OCI-LY7 (cell line): Measurements from ENCODE around the gene FAM234B. TPM values are rescaled to one million over a fixed set of nuclear protein-coding genes. Genes with fewer than 3 reads are reported as not detected.

Source experiments
- BruUV-seq: library from RNA; stranded (reverse); fragments of 400-500 nt; replicated peaks from 2 replicates; lab custom pipeline; 2021; lab: Mats Ljungman, UMichigan
- CTCF ChIA-PET: fragments of 300-600 bp; sonication (Branson Sonifier 250); formaldehyde crosslinking; loops from one replicate; lab custom pipeline; 2022; ENCODE audit warnings: antibody characterized with exemption; ENCODE audit not compliant: unreplicated experiment; lab: Charles Lee
- POLR2A ChIA-PET: fragments of 300-600 bp; sonication (Branson Sonifier 250); formaldehyde crosslinking; loops from one replicate; lab custom pipeline; 2022; ENCODE audit warnings: antibody characterized with exemption; lab: Charles Lee
- DNase-seq: peaks from one replicate; pipeline ENCODE4 v3.0.0-alpha.2; 2015; ENCODE audit warnings: low spot score
- H2AFZ ChIP-seq: fragments of 200-600 bp; sonication (generic), shearing (Covaris generic); 2 replicates; pipeline ENCODE4 v1.6.1; 2014; ENCODE audit warnings: mild to moderate bottlenecking, antibody characterized with exemption, low read length, moderate library complexity
- H3K27ac ChIP-seq: fragments of 200-600 bp; sonication (generic); 2 replicates; pipeline ENCODE4 v1.5.1; 2014; ENCODE audit warnings: mixed run types, low read depth, mild to moderate bottlenecking, moderate library complexity, low read length, inconsistent platforms; ENCODE audit not compliant: poor library complexity, severe bottlenecking
- H3K36me3 ChIP-seq: fragments of 200-600 bp; sonication (generic); 2 replicates; pipeline ENCODE4 v1.6.1; 2014; ENCODE audit warnings: mild to moderate bottlenecking, antibody characterized with exemption, low read length, moderate library complexity, mixed read lengths; ENCODE audit not compliant: insufficient read depth
- H3K4me1 ChIP-seq: fragments of 200-600 bp; sonication (generic); 2 replicates; pipeline ENCODE4 v1.5.1; 2014; ENCODE audit warnings: mild to moderate bottlenecking, low read length; ENCODE audit not compliant: insufficient read depth, poor library complexity, severe bottlenecking
- H3K4me2 ChIP-seq: fragments of 200-600 bp; sonication (generic); 2 replicates; pipeline ENCODE4 v1.6.1; 2014; ENCODE audit warnings: mild to moderate bottlenecking, low read length
- H3K4me3 ChIP-seq: fragments of 200-600 bp; sonication (generic); 2 replicates; pipeline ENCODE4 v1.5.1; 2014; ENCODE audit warnings: mild to moderate bottlenecking, low read depth, low read length; ENCODE audit not compliant: poor library complexity, severe bottlenecking
- H3K79me2 ChIP-seq: fragments of 200-600 bp; sonication (generic); 2 replicates; pipeline ENCODE4 v1.6.1; 2016; ENCODE audit warnings: low read depth, mild to moderate bottlenecking, low read length, moderate library complexity, mixed read lengths; ENCODE audit not compliant: insufficient read depth
- H3K9me2 ChIP-seq: fragments of 200-600 bp; sonication (generic); 2 replicates; pipeline ENCODE4 v1.6.1; 2016; ENCODE audit warnings: mild to moderate bottlenecking, low read length, mixed read lengths; ENCODE audit not compliant: insufficient read depth
- H3K9me3 ChIP-seq: fragments of 200-600 bp; sonication (generic); 2 replicates; pipeline ENCODE4 v1.6.1; 2014; ENCODE audit warnings: mild to moderate bottlenecking, mixed run types, low read length, mixed read lengths
- H4K20me1 ChIP-seq: fragments of 200-600 bp; sonication (generic); 2 replicates; pipeline ENCODE4 v1.6.1; 2014; ENCODE audit warnings: mild to moderate bottlenecking, antibody characterized with exemption, low read length, moderate library complexity, mixed read lengths; ENCODE audit not compliant: insufficient read depth
- CTCF ChIP-seq: fragments of 200-600 bp; sonication (generic); conservative IDR thresholded peaks from 2 replicates; pipeline ENCODE4 v1.5.1; 2014; ENCODE audit warnings: mild to moderate bottlenecking, antibody characterized with exemption, low read length, moderate library complexity, mixed read lengths
- EZH2phosphoT487 ChIP-seq: fragments of 200-600 bp; sonication (generic); IDR thresholded peaks from 2 replicates; pipeline ENCODE4 v1.6.1; 2018; ENCODE audit warnings: low read depth, borderline replicate concordance, mild to moderate bottlenecking, mixed run types, antibody characterized with exemption, low read length, moderate library complexity, mixed read lengths
- intact Hi-C: fragments of 100-400 bp; cut with micrococcal nuclease; formaldehyde crosslinking; loops from one replicate; pipeline ENCODE4 v1.10.0; 2022; ENCODE audit not compliant: unreplicated experiment
- total RNA-seq, 2 experiments: library from RNA; depleted of rRNA in 1 of 2; stranded (reverse); fragments of >200 nt in 1 of 2; shearing (Covaris generic) in 1 of 2; gene quantifications; 2 replicates each; pipeline ENCODE4 v1.2.3, GENCODE V29; 2014 to 2022

The FAM234B gene
- total RNA-seq, 2 experiments from 2014 or later: 4.7 to 7.0 TPM

- BruUV-seq: no TSS peak
- no peaks in the 10 kb centered on the region for H4K20me1 ChIP-seq
- H2AFZ ChIP-seq: peak overlapping the region; percentile 100
- no peak for DNase-seq
- H3K9me2 ChIP-seq: no peaks in the 10 kb centered on the region
- H3K4me2 ChIP-seq: peak overlapping the region; percentile 85
- no peak overlapping the region for H3K27ac ChIP-seq
- intact Hi-C loops: no loop called here
- H3K36me3 ChIP-seq: no peaks in the 10 kb centered on the region
- no peak for TF ChIP-seq CTCF
- no peak for TF ChIP-seq EZH2phosphoT487
- no peaks in the 10 kb centered on the region for H3K79me2 ChIP-seq
- peaks cover 36% of the 10 kb centered on the region for H3K4me1 ChIP-seq
- CTCF ChIA-PET: no interaction called here
- peak overlapping the region; percentile 71 for H3K4me3 ChIP-seq
- no peaks in the 10 kb centered on the region for H3K9me3 ChIP-seq
- POLR2A ChIA-PET: interaction anchor here (0.5 to 0.6 kb wide), 2 partner anchors 434 to 1110 kb away, joined by 3 to 7 read pairs; no protein-coding TSS in a partner anchor
Measured at GRCh38 chr12:13099844-13100604, 55.8 kb downstream of the FAM234B start.

- H3K9me3 ChIP-seq: no peaks in the 10 kb centered on the region
- TF ChIP-seq CTCF (no peak), EZH2phosphoT487 (no peak)
- peak overlapping the region; percentile 19 for H3K27ac ChIP-seq
- H3K4me1 ChIP-seq: peaks cover 36% of the 10 kb centered on the region
- H3K4me3 ChIP-seq: peak overlapping the region; percentile 71
- H2AFZ ChIP-seq: peak overlapping the region; percentile 100
- peak overlapping the region; percentile 85 for H3K4me2 ChIP-seq
- CTCF ChIA-PET: no interaction called here
- H3K36me3 ChIP-seq: no peaks in the 10 kb centered on the region
- BruUV-seq: no TSS peak
- no peaks in the 10 kb centered on the region for H4K20me1 ChIP-seq
- H3K9me2 ChIP-seq: no peaks in the 10 kb centered on the region
- H3K79me2 ChIP-seq: no peaks in the 10 kb centered on the region
- DNase-seq: no peak
- intact Hi-C loops: no loop called here
- POLR2A ChIA-PET: interaction anchor here (0.5 kb wide), 1 partner anchor 435 kb away, joined by 7 read pairs; no protein-coding TSS in a partner anchor
Measured at GRCh38 chr12:13100605-13100881, 56.4 kb downstream of the FAM234B start.
